Measurements from ENCODE around the gene PCF11. TPM values are rescaled to one million over a fixed set of nuclear protein-coding genes. Genes with fewer than 3 reads are reported as not detected.

The PCF11 gene
- total RNA-seq, 1 donor from 2014 or later, result 72.7 TPM

GRCh38 chr11:83120327-83120726, 36.6 kb upstream of the PCF11 start:
- no peak overlapping the region for H3K4me3 Mint-ChIP-seq
- no peak for DNase-seq (ENCODE audit: low spot score)
- H3K9ac ChIP-seq, result no peak overlapping the region
- no peaks in the 10 kb centered on the region for H3F3A ChIP-seq (ENCODE audit: low read depth)
- peaks cover under 1% of the 10 kb centered on the region for H3K4me1 Mint-ChIP-seq
- no peak overlapping the region for H3K27ac ChIP-seq
- no peaks in the 10 kb centered on the region for H3K79me2 ChIP-seq (ENCODE audit: low read depth)
- no peaks in the 10 kb centered on the region for H3K27me3 Mint-ChIP-seq (ENCODE audit: insufficient read depth, low read depth)
- no peaks in the 10 kb centered on the region for H3K9me3 ChIP-seq (ENCODE audit: low read depth)
- no peak for TF ChIP-seq EZH2 (IDR thresholded peaks at IDR 0.05)
- TF ChIP-seq EZH2phosphoT487 (IDR thresholded peaks at IDR 0.05), result no peak
- TF ChIP-seq CTCF (IDR thresholded peaks at IDR 0.05), result no peak
- H3K36me3 ChIP-seq, result no peaks in the 10 kb centered on the region
- no peaks in the 10 kb centered on the region for H3K9me3 Mint-ChIP-seq
- H3K27ac Mint-ChIP-seq, result no peak overlapping the region
- no peak overlapping the region for H2AFZ ChIP-seq (replicated peaks)
- no peak overlapping the region for H3K4me3 ChIP-seq
- H3K27me3 ChIP-seq, result no peaks in the 10 kb centered on the region
- H3K36me3 Mint-ChIP-seq, result no peaks in the 10 kb centered on the region
- peaks cover 4% of the 10 kb centered on the region for H3K4me1 ChIP-seq
- H4K20me1 ChIP-seq (ENCODE audit: low read depth), result no peaks in the 10 kb centered on the region
- H3K4me2 ChIP-seq, result no peak overlapping the region

GRCh38 chr11:83122050-83122449, 34.9 kb upstream of the PCF11 start:
- no peak for TF ChIP-seq EZH2phosphoT487 (IDR thresholded peaks at IDR 0.05)
- no peak for TF ChIP-seq EZH2 (IDR thresholded peaks at IDR 0.05)
- no peak for TF ChIP-seq CTCF (IDR thresholded peaks at IDR 0.05)
- Histone ChIP-seq H3K4me1 (no peaks in the 10 kb centered on the region), H3K4me2 (no peak overlapping the region), H4K20me1 (ENCODE audit: low read depth) (no peaks in the 10 kb centered on the region), H3K9ac (no peak overlapping the region), H3K9me3 (ENCODE audit: low read depth) (no peaks in the 10 kb centered on the region), H3K27me3 (no peaks in the 10 kb centered on the region), H3K4me3 (no peak overlapping the region), H2AFZ (replicated peaks) (no peak overlapping the region), H3K79me2 (ENCODE audit: low read depth) (no peaks in the 10 kb centered on the region), H3K27ac (no peak overlapping the region), H3F3A (ENCODE audit: low read depth) (no peaks in the 10 kb centered on the region), H3K36me3 (no peaks in the 10 kb centered on the region)
- no peak overlapping the region for H3K4me3 Mint-ChIP-seq
- H3K36me3 Mint-ChIP-seq, result no peaks in the 10 kb centered on the region
- no peaks in the 10 kb centered on the region for H3K9me3 Mint-ChIP-seq
- H3K27me3 Mint-ChIP-seq (ENCODE audit: insufficient read depth, low read depth), result no peaks in the 10 kb centered on the region
- H3K27ac Mint-ChIP-seq, result no peak overlapping the region
- H3K4me1 Mint-ChIP-seq, result no peaks in the 10 kb centered on the region
- no peak for DNase-seq (ENCODE audit: low spot score)

GRCh38 chr11:83122766-83123165, 34.2 kb upstream of the PCF11 start:
- H3K9me3 ChIP-seq (ENCODE audit: low read depth), result no peaks in the 10 kb centered on the region
- Mint-ChIP-seq H3K36me3 (no peaks in the 10 kb centered on the region), H3K4me1 (no peaks in the 10 kb centered on the region), H3K9me3 (no peaks in the 10 kb centered on the region), H3K27ac (no peak overlapping the region), H3K27me3 (ENCODE audit: insufficient read depth, low read depth) (no peaks in the 10 kb centered on the region), H3K4me3 (no peak overlapping the region)
- no peaks in the 10 kb centered on the region for H3K27me3 ChIP-seq
- H2AFZ ChIP-seq (replicated peaks), result no peak overlapping the region
- H3K4me2 ChIP-seq, result no peak overlapping the region
- no peak overlapping the region for H3K4me3 ChIP-seq
- no peak overlapping the region for H3K9ac ChIP-seq
- no peaks in the 10 kb centered on the region for H4K20me1 ChIP-seq (ENCODE audit: low read depth)
- H3K79me2 ChIP-seq (ENCODE audit: low read depth), result no peaks in the 10 kb centered on the region
- TF ChIP-seq EZH2phosphoT487 (IDR thresholded peaks at IDR 0.05), result no peak
- no peak for TF ChIP-seq CTCF (IDR thresholded peaks at IDR 0.05)
- no peak for TF ChIP-seq EZH2 (IDR thresholded peaks at IDR 0.05)
- DNase-seq (ENCODE audit: low spot score), result no peak
- H3K4me1 ChIP-seq, result no peaks in the 10 kb centered on the region
- H3F3A ChIP-seq (ENCODE audit: low read depth), result no peaks in the 10 kb centered on the region
- H3K36me3 ChIP-seq, result no peaks in the 10 kb centered on the region
- H3K27ac ChIP-seq, result no peak overlapping the region
